ENCODE measurements around the gene THADA.
"Not testable (repeated sequence)": the region's sequence is repeated elsewhere in the genome, so short reads cannot be mapped to it uniquely, and the experiment has no call there.

Gene THADA

DNA sequence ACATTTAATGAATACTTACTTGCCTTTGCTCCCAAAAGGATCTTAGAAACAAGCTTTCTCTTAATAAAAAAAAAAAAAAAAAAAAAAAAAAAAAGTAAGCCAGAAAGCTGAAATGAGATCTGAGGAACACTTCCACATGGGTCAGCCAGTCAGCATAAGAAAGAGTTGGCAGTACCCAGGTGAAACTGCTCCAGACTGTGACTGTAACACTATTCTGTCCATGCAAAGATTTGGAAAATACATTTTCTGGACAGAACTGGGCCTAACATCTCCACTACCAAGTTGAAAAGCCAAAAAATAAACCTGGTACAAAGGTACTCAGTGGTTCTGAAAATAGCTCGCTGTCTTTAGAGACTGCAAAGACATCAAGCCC, 135.7 kb downstream of the THADA start:
- no peak for DNase-seq

DNA sequence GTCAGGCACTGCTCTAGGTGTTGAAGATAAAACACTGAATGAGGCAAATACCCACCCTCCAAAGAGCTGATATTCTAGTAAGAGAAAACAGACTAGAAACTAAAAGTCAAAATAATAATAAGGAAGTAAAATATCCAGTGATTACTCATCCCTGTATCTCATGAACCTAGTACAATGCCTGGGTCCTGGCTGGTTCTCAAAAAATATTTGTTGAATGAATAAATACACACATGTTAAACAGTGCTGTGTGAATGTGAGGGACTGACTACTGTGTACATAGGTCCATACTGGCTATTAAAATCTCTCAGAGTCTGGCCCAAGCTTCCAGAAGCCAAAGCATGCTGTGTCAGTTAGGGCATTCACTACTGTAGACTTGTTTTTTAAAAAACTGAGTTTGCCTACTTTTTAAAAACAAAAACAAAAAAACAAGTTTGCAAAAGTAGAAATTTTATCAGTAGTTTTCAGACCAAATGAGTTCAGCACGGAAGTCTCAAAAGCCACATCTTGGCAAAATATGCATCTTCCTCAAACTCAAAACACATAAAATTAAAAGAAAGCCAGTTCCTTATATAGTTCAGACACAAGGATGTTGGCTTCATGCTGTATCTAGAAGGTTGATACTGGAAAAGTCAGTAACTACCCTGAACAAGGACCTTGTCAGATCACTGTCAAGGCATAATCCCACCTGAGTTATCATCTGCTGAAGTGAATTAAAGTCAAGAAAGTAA, 136.2 kb downstream of the THADA start:
- DNase-seq: no peak

DNA sequence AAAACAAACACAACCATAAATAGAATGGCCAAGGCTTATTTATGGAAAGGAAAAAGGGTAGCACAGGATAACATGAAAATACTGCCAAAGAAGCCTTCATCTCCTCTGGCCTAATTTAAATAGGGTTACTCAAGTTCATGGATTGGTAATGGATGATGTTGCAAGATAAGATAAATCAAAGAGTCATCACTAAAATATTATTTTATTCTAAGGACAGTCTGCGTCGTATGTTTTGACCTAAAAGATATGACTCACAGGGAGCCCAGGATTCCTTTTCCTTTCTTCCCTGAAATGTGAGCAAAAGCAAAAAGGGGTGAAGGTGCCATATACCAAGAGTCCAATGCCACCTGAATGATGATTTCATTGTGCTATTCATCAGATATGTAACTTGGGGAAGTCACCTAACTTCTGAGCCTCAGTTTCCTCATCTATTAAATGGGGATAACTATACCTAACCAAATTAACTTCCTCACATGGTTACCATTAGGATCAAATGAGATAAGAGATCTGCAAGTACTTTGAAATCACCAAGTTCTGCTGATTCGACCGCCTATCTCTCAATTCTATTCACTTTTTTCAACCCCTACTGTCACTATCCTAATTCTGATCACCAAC, 137.7 kb downstream of the THADA start:
- DNase-seq: no peak

DNA sequence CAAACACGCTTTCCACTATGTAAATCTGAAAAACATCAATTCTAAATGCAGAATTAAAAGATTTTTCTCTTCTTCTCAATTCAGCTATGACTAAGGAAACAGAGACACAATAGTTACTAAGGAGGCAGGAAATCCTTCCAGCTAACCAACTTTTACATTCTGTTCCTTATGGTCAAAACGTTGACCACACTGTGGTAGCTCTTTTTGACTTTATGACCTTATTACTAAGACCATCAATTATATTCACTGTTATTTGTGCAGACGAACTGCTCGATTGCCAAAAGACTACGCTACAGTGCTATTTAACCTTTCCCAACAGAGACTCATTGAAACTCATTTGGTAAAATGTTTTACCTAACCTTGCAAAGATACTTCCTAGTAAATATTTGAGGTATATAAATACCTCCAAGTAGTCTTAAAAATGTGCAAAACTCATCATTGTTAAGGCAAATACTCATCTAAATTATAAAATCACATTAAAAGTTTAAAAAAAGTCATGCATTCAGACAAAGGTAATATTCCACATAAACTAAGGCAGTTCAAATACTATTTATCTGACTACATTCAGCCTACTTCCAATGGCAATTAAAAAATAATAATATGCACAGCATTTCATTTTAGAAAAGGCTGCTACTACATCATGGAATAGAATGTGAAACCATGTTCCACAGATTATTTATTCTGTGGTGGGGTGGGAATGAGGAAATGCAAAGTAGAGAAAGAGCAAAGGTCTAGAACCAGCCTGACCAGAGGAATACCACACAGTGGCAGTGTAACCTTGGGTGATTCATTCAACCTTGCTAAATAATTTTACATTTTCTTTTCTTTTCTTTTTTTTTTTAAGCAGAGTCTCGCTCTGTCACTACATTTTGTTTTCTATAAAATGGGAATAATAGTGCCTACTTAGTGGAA, 139.9 kb downstream of the THADA start:
- DNase-seq: no peak

DNA sequence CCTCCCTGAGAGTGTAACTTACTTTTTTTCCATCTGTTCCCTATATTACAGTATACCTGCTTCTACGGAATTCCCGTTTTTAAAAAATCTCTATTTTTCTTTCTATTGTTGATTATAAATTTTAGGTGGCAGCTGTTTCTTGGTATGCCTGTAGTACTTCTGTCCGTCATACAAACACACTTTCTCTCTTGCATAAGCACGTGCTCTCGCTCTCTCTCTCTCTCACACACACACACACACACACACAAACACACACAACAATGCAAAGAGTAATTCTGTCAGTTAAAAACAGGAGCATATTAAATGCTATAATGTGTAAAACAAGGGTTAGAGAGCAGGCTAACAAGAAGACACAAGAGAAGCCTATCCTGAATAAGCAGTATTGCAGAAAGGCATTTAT, 140.5 kb downstream of the THADA start:
- no peak for DNase-seq

DNA sequence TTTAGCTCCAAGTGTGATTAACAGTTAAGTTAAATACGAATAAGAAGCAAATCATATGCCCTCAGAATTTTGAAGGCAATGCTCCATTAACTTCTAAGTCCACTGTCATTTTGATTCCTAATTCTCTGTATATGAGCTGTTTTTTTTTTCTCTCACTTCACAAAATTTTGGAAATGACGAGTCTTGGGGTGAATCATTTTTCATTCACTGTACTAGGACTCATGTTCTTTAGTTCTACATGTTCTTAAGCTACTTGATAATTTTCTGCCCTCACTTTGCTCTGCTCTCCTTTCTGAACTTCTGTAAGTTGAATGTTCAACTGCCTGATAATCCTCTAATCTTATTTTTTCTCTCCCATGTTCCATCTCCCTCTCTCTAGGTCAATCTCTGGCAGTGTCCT, 141.0 kb downstream of the THADA start:
- no peak for DNase-seq

DNA sequence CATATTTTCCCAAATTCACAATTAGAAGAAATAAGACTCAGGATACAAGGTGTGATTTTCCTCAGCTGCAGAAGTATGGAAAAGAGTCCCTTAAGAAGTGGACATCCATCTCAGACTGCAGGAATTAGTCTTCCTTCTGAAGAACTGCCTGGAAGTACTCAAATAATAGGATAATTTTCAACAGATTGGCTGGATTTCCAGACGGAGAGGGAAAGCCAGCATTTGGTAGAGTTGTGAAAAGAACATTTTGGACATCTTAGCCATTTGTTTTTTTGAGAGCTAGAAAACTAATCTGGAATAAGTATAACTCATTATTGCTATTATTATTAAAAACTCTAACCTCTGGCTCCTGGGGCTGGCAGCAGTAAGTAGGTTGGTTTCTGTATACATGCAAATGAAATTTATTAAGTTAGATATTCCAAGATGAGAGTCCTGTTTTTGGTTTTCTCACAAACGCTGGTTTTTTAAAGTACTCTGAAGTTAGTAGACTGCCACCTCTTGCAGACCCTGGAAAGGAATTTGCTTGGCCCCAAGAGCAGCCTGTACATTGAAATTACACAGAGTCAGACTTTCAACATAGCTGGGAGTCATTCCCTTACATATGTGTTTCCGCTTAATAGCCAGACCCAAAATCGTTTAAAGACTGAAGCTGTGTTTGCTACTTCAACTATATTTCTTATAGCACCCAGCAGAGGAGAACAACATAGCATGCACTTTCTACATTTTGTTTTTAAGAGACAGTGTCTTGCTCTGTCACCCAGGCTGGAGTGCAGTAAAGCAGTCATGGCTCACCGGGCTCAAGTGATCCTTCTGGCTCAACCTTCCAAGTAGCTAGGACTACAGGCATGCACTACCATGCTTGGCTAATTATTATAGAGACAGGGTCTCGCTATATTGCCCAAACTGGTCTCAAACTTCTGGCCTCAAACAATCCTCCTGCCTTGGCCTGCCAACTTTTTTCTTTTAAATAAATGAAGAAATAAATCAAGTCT, 142.4 kb downstream of the THADA start:
- DNase-seq: no peak

DNA sequence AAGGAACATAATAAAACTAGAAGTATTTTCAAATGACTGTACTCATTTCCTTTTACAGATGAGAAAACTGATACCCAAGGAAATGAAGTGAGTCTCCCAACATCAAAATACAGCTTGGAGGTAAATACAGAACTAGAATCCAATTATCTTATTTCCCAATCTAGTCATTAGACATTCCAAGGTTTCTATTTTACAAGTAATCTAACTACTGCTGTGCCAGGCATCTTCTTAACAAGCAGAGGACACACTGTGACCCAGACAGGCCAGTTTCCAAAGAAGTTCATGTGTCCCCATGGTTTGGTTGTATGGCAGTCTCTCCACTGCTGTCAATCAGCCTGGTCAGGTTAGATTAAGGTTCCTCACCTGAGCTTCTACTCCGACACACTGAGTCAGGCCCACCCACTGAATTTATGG, 143.5 kb downstream of the THADA start:
- no peak for DNase-seq

DNA sequence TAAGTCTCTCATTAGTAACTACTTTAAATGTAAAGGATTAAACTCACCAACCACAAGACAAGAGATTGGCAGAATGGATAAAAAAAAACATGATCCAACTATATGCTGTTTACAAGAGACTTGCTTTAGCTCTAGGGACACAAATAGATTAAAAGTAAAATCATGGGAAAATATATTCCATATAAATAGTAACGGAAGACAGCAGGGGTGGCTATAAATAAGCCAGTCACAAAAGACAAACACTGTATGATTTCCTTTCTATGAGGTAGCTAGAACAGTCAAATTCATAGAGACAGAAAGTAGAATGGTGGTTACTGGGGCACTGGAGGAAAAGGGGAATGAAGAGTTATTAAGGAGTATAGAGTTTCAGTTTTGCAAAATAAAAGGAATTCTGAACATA, 145.2 kb downstream of the THADA start:
- DNase-seq: no peak

DNA sequence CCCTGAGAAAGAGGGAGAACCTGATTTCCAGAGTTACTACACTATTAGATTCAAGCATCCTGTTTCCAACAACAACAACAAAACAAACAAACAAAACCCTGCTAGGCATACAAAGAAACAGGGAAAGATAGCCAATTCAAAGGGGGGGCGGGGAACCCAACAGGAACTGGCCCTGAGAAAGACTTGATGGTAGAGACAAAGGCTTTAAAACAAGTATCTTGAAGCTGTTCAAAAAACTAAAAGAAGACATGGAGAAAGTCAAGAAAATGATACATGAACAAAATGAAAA, 147.1 kb downstream of the THADA start:
- no peak for DNase-seq

DNA sequence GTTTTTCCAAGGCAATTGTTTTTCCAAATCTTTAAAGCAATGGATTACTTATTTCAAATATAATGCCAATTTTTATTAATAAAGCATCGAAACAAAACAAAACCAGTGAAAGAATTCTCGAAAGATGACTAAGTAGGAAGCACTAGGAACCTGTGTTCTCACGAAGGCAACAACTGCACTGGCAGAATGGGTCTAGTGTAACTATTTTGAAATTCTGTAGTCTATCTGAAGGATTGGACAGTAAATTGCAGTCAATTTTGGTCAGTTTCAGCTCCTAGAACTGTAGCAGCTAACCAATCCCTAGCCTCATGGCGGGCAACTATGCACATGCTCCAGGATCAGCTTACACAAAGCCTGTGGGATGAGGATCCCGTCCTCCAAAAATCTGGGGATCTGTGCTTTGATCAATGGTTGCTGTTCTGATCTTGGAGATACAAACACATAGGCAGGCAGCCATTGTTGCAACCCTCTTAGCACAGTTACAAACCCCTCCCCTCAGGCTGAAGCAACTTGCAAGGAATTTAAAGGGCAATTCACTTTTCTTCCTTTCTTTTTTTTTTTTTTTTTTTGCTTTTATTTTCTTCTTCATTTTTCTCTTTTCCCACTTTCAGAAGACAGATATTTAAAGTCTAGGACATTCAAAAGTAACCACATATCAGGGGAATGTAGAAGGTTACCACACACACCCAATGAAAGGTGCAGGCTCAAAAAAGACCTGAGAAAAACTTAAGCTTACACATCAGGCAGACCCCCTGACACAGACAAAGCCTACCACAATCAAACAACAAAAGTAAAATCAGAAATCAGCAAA, 147.6 kb downstream of the THADA start:
- DNase-seq: no peak

DNA sequence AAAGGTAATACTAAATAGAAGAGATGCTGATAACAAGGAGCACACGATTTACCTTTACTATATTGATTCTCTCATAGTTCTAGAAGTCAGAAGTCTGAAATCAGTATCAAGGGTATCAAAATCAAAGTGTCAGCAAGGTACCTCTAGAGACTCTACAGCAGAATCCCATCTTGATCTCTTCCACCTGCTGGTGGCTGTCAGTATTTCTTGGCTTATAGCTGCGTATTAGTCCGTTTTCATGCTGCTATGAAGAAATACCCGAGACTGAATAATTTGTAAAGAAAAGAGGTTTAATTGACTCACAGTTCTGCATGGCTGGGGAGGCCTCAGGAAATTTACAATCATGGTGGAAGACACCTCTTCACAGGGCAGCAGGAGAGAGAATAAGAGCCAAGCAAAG, 149.1 kb downstream of the THADA start:
- not testable (repeated sequence) for DNase-seq

DNA sequence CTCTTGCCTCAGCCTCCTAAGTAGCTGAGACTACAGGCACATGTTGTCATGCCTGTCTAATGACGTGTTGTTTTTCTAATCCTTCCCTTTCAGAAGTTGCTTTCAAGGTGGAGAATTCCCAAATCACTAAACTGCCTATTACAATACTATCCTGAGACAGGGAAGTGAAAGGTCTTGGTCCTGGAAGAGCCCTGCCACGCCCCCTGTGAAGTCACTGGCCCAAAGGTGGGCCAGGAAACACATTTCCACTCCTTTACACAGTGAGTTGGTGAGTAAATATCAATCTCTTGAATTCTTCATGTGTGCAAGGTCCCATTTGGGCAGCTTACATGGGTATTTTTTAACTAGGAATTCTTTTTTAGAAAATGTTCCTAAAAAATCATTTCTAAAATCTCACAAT, 150.1 kb downstream of the THADA start:
- no peak for DNase-seq

DNA sequence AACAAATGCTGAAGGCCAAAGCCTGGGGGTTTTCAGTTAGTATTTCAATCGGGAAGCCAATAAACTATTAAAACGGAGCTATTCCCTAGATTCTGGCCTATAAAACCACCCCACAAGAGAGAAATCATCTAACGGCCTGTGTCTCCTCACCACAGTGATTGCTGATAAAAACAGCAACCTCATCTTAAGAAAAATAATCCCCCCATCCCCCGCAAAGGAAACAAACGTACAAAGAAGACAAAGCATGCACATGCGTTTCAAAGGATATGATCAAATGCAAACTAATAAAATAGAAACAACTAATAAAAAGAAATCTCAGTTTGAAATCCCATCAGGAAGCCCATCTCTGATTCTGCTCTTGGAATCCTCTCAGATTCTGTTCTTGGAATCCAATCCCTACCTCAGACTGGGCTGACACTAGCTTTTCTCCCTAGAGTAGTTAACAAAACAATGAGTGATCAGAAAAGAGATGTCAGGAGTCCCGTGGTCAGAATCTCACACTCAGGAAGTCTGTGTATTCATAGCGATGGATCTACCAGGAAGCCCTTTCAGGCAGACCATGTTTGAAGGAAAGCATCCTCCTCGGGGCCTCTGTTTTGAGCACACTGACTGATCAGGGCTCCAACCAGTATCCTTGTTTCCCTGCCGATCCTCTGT, 150.7 kb downstream of the THADA start:
- no peak for DNase-seq

DNA sequence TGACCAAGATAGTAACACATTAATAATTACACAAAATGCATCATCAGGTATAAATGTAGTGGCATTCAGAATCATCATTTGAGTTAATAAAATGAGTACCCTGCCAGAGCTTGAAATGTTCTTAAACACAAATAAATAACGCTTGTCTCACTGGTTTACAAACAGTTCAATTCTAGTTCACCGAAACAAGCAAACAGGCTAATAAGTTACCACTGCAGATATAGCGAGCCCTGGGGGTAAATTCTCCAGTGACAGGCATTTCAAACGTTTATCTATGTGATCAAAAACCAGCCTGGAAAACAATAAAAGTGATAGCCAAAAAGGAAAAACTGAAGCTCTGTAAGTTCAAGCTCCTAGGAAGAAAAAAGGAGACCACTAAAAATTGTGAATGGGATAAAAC, 152.6 kb downstream of the THADA start:
- no peak for DNase-seq

DNA sequence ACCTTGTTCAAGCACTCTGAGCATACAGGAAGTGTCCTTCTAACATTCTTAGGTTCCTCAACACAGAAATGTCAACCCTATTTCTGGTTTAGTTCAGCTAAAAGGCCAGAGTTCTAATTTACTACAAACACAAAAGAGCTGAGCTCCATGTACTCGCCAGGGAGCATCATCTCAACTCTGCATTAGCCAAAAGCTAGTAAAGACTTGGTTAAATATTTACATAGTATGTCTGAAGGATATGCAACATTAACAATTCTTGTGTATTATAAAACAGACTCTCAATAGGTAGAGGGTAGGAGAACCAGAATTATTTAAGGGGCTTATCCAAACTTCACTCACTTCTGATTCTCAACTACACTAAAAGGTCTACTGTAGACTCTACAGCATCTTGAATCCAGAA, 154.6 kb downstream of the THADA start:
- no peak for DNase-seq

DNA sequence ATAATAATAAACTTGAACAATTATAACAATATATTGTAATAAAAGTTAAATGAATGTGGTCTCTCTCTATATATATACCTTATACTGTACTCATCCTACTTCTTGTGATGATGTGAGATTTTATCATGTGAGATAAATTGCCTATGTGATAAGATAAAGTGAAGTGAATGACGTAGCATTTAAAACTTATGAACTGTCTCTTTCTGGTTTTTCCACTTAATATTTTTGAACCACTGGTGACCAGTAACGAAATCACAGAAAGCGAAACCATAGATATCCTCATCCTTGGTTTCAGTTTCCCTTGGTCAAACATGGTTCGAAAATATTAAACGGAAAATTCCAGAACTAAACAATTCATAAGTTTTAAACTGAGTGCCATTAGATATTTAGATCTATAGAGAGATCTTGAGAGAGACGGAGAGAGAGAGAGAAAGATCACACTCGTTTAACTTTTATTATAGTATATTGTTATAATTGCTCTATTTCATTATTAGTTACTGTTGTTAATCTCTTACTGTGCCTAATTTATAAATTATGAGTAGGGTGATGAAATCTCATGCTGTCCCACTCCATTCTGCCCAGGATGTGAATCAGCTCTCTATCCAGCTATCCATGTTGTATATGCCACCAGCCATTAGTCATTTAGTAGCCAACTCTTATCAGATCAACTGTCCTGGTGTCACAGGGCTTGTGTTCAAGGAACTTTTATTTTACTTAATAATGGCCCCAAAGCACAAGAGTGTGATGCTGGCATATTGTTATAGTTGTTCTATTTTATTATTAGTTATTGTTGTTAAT, 156.8 kb downstream of the THADA start:
- DNase-seq: no peak

DNA sequence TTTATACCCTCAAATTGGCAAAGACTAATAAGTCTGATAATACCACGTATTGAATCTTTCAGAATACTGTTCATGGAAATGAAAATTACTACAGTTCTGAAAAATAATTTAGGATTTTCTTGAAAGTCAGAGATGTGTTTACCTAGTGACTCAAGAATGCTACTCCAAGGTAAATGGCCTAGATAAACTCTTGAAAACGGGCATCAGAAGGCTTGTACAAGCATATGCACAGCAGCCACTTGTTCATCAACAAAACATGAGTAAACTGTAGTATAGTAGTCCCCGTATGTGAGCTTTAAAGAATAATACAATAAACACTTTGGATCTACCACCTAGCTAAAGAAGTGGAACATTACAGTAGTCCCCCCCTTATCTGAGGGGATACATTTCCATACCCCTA, 157.5 kb downstream of the THADA start:
- DNase-seq: no peak

DNA sequence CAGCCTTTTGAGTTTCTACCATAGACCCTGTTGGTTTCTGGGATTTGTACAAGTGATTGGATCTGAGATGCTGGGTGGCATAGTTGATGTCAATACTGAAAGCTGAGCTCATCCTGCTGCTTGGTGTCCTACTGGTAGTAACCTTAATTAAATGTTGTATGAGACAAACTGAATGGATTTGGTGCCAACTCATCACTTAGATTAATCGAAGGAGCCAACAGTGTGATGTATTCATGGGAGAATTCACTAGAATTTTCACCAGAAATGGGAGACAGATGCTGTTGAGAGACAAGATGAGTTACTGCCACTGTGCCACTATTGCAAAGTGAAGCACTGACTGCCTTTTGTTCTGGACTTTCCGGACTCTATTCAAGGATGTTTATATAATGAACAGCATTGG, 158.5 kb downstream of the THADA start:
- no peak for DNase-seq

DNA sequence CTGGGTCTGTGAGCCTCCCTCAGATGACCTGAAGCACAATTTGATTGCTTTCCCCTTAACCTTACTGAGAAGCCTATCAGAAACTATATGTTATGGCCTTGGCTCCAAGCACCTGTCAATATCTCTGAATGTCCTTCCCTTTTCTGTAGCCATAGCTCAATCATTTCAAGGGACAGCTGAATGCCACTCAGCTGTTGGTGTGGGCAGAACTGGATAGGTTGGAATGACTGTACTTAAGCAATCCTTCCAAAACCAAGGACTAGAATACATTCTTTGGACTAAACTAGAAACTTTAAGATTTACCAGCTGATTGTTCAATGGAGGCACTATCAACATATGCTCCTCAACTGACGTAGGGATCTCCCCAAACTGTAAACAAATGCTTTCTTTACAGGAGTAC, 159.4 kb downstream of the THADA start:
- no peak for DNase-seq

DNA sequence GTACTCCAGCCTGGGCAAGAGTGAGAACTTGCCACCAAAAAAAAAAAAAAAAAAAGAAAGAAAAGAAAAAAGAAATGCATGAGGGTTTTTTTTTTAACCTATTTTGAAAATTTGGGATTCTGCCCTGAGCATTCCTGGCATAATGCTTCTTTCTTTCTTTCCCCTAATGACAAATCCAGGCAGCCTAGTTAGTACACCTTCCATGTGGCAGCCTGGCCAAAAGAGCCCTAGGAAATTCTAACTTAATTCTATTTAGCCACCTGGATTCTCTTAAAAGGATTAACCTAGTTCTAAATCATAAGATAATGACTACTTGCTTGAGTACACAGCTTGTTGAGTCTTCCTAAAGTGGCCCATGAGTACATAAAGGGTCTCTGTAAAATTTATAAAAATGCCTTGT, 160.1 kb downstream of the THADA start:
- no peak for DNase-seq

All from activated CD4-positive, alpha-beta T cell treated with anti-CD3 and anti-CD28 coated beads for 4 hours (primary cell).